ENCODE data around the gene PSTPIP1.

Gene PSTPIP1

GRCh38 chr15:76972389-76973361 lies 22.3 kb upstream of the PSTPIP1 start:
- DNase-seq (ENCODE audit: low read depth, low spot score), result no peak
- TF ChIP-seq CTCF (IDR thresholded peaks at IDR 0.05; ENCODE audit: low read depth, low read length), result no peak
- no peak overlapping the region for H3K4me3 ChIP-seq (ENCODE audit: low read depth, low read length)
- in situ Hi-C loops (cut with HindIII; ENCODE audit: low sequenced_read_pairs), result no loop called here

- DNase-seq (ENCODE audit: low read depth, low spot score), result no peak
- TF ChIP-seq CTCF (IDR thresholded peaks at IDR 0.05; ENCODE audit: low read depth, low read length), result peak; percentile 63
- in situ Hi-C loops (cut with HindIII; ENCODE audit: low sequenced_read_pairs), result no loop called here
- H3K4me3 ChIP-seq (ENCODE audit: low read depth, low read length), result no peak overlapping the region
These were observed 21.6 kb upstream of the PSTPIP1 start for GRCh38 chr15:76973362-76973743.

GRCh38 chr15:76973906-76974305 lies 21.0 kb upstream of the PSTPIP1 start:
- in situ Hi-C loops (cut with HindIII; ENCODE audit: low sequenced_read_pairs), result no loop called here
- DNase-seq (ENCODE audit: low read depth, low spot score), result no peak
- no peak for TF ChIP-seq CTCF (IDR thresholded peaks at IDR 0.05; ENCODE audit: low read depth, low read length)
- no peak overlapping the region for H3K4me3 ChIP-seq (ENCODE audit: low read depth, low read length)

- no peak for DNase-seq (ENCODE audit: low read depth, low spot score)
These were observed 20.4 kb upstream of the PSTPIP1 start for GRCh38 chr15:76974456-76975036.

GRCh38 chr15:76976141-76976540 lies 18.8 kb upstream of the PSTPIP1 start:
- H3K4me3 ChIP-seq (ENCODE audit: low read depth, low read length), result no peak overlapping the region
- DNase-seq (ENCODE audit: low read depth, low spot score), result no peak
- no peak for TF ChIP-seq CTCF (IDR thresholded peaks at IDR 0.05; ENCODE audit: low read depth, low read length)
- in situ Hi-C loops (cut with HindIII; ENCODE audit: low sequenced_read_pairs), result no loop called here

More at GRCh38 chr15:76974456-76975036, 20.4 kb upstream of the PSTPIP1 start:
- no peak for TF ChIP-seq CTCF (IDR thresholded peaks at IDR 0.05; ENCODE audit: low read depth, low read length)
- H3K4me3 ChIP-seq (ENCODE audit: low read depth, low read length), result no peak overlapping the region
- in situ Hi-C loops (cut with HindIII; ENCODE audit: low sequenced_read_pairs), result no loop called here

- H3K4me3 ChIP-seq (ENCODE audit: low read depth, low read length), result no peak overlapping the region
- no peak for TF ChIP-seq CTCF (IDR thresholded peaks at IDR 0.05; ENCODE audit: low read depth, low read length)
- in situ Hi-C loops (cut with HindIII; ENCODE audit: low sequenced_read_pairs), result no loop called here
- DNase-seq (ENCODE audit: low read depth, low spot score), result no peak
These were observed 18.2 kb upstream of the PSTPIP1 start for GRCh38 chr15:76976572-76977270.

All from astrocyte of the spinal cord (primary cell).